Endothelial cell of umbilical vein (primary cell): Measurements from ENCODE around the gene TM4SF5. TPM values are rescaled to one million over a fixed set of nuclear protein-coding genes. Genes with fewer than 3 reads are reported as not detected.

Experiments
- BruUV-seq: library from RNA; stranded (reverse); fragments of 400-500 nt; replicated peaks from 2 replicates; lab custom pipeline; 2021; lab: Mats Ljungman, UMichigan
- CTCF ChIA-PET: fragments of 300-600, 350-600 bp; sonication (Branson Sonifier 250); formaldehyde crosslinking; loops from one replicate; lab custom pipeline; 2021; ENCODE audit warnings: antibody characterized with exemption, inconsistent platforms; lab: Charles Lee
- POLR2A ChIA-PET: fragments of 300-600, 350-600 bp; sonication (Branson Sonifier 250); formaldehyde crosslinking; loops from one replicate; lab custom pipeline; 2021; ENCODE audit warnings: antibody characterized with exemption, inconsistent platforms; lab: Charles Lee
- DNase-seq: peaks from one replicate; pipeline ENCODE4 v3.0.0-alpha.2; 2011; ENCODE audit warnings: low read depth, low spot score
- FAIRE-seq: peaks from 2 replicates; lab custom pipeline; 2011; peaks lifted over from hg19 to GRCh38; lab: Jason Lieb, UNC
- H2AFZ ChIP-seq: 2 replicates; pipeline ENCODE4 v1.6.0; 2012; ENCODE audit warnings: low read depth, low read length, control low read depth, inconsistent platforms
- H3K27ac ChIP-seq: 2 replicates; pipeline ENCODE4 v1.5.1; 2011; ENCODE audit warnings: low read depth, mild to moderate bottlenecking, control low read depth, low read length, moderate library complexity; ENCODE audit not compliant: insufficient read depth
- H3K27me3 ChIP-seq, 2 experiments: 2 replicates each; pipeline versions ENCODE4 v1.6.0 to v1.6.1; 2011; ENCODE audit warnings: low read length in 2 of 2, mixed read lengths in 1 of 2; ENCODE audit not compliant: control insufficient read depth in 2 of 2, insufficient read depth in 2 of 2
- H3K36me3 ChIP-seq, 2 experiments: 2 replicates in 1 of 2; 3 replicates in 1 of 2; pipeline ENCODE4 v1.5.1; 2011; ENCODE audit warnings: low read length in 2 of 2, mild to moderate bottlenecking in 1 of 2, moderate library complexity in 1 of 2; ENCODE audit not compliant: control insufficient read depth in 2 of 2, insufficient read depth in 2 of 2; ENCODE audit errors: extremely low read depth in 1 of 2
- H3K4me1 ChIP-seq: 3 replicates; pipeline ENCODE4 v1.5.1; 2011; ENCODE audit warnings: mild to moderate bottlenecking, low read length; ENCODE audit not compliant: control insufficient read depth, insufficient read depth; ENCODE audit errors: extremely low read depth
- H3K4me2 ChIP-seq: 2 replicates; pipeline ENCODE4 v1.6.1; 2011; ENCODE audit warnings: low read length, control low read depth, mixed read lengths; ENCODE audit not compliant: insufficient read depth
- H3K4me3 ChIP-seq, 3 experiments: fragments of 200-600 bp in 1 of 3; sonication (generic), shearing (Covaris generic) in 1 of 3; replicated peaks in 1 of 3; 2 replicates each; pipeline ENCODE4 v1.5.1; 2011 to 2016; ENCODE audit warnings: control low read depth in 3 of 3, low read length in 3 of 3, mild to moderate bottlenecking in 2 of 3, inconsistent platforms in 1 of 3, low read depth in 1 of 3, moderate library complexity in 1 of 3; ENCODE audit not compliant: insufficient read depth in 1 of 3
- H3K79me2 ChIP-seq: 2 replicates; pipeline ENCODE4 v1.6.0; 2012; ENCODE audit warnings: low read length, inconsistent platforms; ENCODE audit not compliant: control insufficient read depth, insufficient read depth
- H3K9ac ChIP-seq: replicated peaks from 2 replicates; pipeline ENCODE3; 2011; ENCODE audit warnings: low read length, control low read depth; ENCODE audit not compliant: insufficient read depth; ENCODE audit errors: extremely low read depth
- H3K9me1 ChIP-seq: replicated peaks from 3 replicates; pipeline ENCODE4 v1.6.0; 2011; ENCODE audit warnings: mild to moderate bottlenecking, low read length; ENCODE audit not compliant: control insufficient read depth, insufficient read depth; ENCODE audit errors: extremely low read depth
- H3K9me3 ChIP-seq: replicated peaks from 2 replicates; pipeline ENCODE4 v1.5.1; 2012; ENCODE audit warnings: low read length, inconsistent platforms; ENCODE audit not compliant: control insufficient read depth, insufficient read depth
- H4K20me1 ChIP-seq: replicated peaks from 2 replicates; pipeline ENCODE3; 2011; ENCODE audit warnings: mild to moderate bottlenecking, low read length; ENCODE audit not compliant: control insufficient read depth, insufficient read depth; ENCODE audit errors: extremely low read depth
- EZH2 ChIP-seq: IDR thresholded peaks from 2 replicates; pipeline ENCODE4 v1.6.1; 2012; ENCODE audit warnings: borderline replicate concordance, low read depth, mild to moderate bottlenecking, moderate library complexity, low read length, inconsistent platforms; ENCODE audit not compliant: severe bottlenecking
- FOS ChIP-seq: IDR thresholded peaks from 2 replicates; pipeline ENCODE4 v1.6.1; 2011; ENCODE audit warnings: mild to moderate bottlenecking, low read length, moderate library complexity, borderline replicate concordance; ENCODE audit not compliant: insufficient read depth
- GATA2 ChIP-seq: IDR thresholded peaks from 2 replicates; pipeline ENCODE4 v1.7.0; 2011; ENCODE audit warnings: low read depth, mild to moderate bottlenecking, moderate library complexity, mixed read lengths, low read length; ENCODE audit not compliant: insufficient read length, insufficient read depth
- JUN ChIP-seq: IDR thresholded peaks from 2 replicates; pipeline ENCODE4 v1.6.1; 2011; ENCODE audit warnings: borderline replicate concordance, low read depth; ENCODE audit not compliant: insufficient read length, insufficient read depth
- MAX ChIP-seq: IDR thresholded peaks from 2 replicates; pipeline ENCODE4 v1.6.1; 2011; ENCODE audit not compliant: insufficient read depth, insufficient read length
- MYC ChIP-seq: IDR thresholded peaks from one replicate; pipeline ENCODE4 v1.6.1; 2011; ENCODE audit warnings: mild to moderate bottlenecking, low read depth, low read length
- POLR2A ChIP-seq: IDR thresholded peaks from 2 replicates; pipeline ENCODE4 v1.6.1; 2012; ENCODE audit warnings: low read depth, mild to moderate bottlenecking, control low read depth, low read length
- POLR2AphosphoS5 ChIP-seq: IDR thresholded peaks from 2 replicates; pipeline ENCODE4 v1.6.1; 2012; ENCODE audit warnings: low read depth, mild to moderate bottlenecking, control low read depth, low read length, moderate library complexity; ENCODE audit not compliant: insufficient read depth
- dilution Hi-C: fragments of 300-500 bp; cut with MboI; formaldehyde crosslinking; loops from one replicate; pipeline ENCODE4 v1.15.0; 2019; ENCODE audit warnings: low sequenced_read_pairs; ENCODE audit not compliant: extremely low pct_ligation_motif_present
- intact Hi-C: fragments of 100-400 bp; cut with micrococcal nuclease; formaldehyde crosslinking; loops from one replicate; pipeline ENCODE4 v1.10.0; 2022
- polyA plus RNA-seq, 4 experiments: library from polyadenylated mRNA; depleted of rRNA in 3 of 4; stranded (reverse) in 3 of 4; unstranded in 1 of 4; fragments of >200 nt; gene quantifications; 2 replicates each; pipeline versions ENCODE4 v1.2.1 to v1.2.3, GENCODE V29; 2011 to 2012; ENCODE audit warnings: missing spikeins in 1 of 4
- total RNA-seq: library from RNA; stranded (reverse); gene quantifications from 2 replicates; pipeline ENCODE4 v1.2.3, GENCODE V29; 2021
- TF ChIP-seq, protein P1 (sequence below), 2 donors: IDR thresholded peaks; 1 replicate in 1 of 2; 2 replicates in 1 of 2; pipeline ENCODE4 v1.5.1; 2011; ENCODE audit warnings: low read length in 2 of 2, mild to moderate bottlenecking in 2 of 2, moderate library complexity in 2 of 2, control low read depth in 1 of 2, inconsistent platforms in 1 of 2, low read depth in 1 of 2; ENCODE audit not compliant: insufficient read depth in 1 of 2; ENCODE audit errors: extremely low read depth in 1 of 2

Gene TM4SF5
- total and polyA plus RNA-seq, 2 donors (not counting 3 experiments of a cell fraction or from before 2014, with no cell fraction given), result not detected

DNA sequence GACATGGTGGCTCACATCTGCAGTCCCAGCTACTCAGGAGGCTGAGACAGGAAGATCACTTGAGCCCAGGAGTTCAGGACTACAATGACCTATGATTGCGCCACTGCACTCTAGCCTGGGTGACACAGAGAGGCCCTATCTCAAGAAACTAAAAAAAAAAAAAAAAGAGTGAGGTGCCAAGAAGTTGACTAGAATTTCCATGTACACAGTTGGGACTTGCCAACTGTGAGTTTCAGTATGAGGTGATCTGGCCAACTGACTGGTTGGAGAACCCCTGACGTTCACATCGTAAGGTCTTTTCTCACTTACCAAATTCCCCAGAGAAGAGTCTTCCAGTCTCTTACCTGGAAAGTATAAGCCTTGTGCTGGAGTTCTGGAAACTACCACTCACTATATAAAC, 43.6 kb upstream of the TM4SF5 start:
- no peaks in the 10 kb centered on the region for H3K79me2 ChIP-seq
- no TSS peak for BruUV-seq
- no peak overlapping the region for H3K27ac ChIP-seq
- H2AFZ ChIP-seq, result no peak overlapping the region
- no peak for FAIRE-seq
- no peak for DNase-seq
- H3K9me1 ChIP-seq, result no peaks in the 10 kb centered on the region
- no peak overlapping the region for H3K4me3 ChIP-seq
- TF ChIP-seq MAX (no peak), POLR2AphosphoS5 (no peak), MYC (no peak), JUN (no peak), FOS (no peak), GATA2 (no peak), EZH2 (no peak), POLR2A (no peak)
- ChIA-PET CTCF (no interaction called here), POLR2A (no interaction called here)
- no peak overlapping the region for H3K9ac ChIP-seq
- H4K20me1 ChIP-seq, result no peaks in the 10 kb centered on the region
- H3K36me3 ChIP-seq, result no peaks in the 10 kb centered on the region
- H3K4me1 ChIP-seq, result peaks cover 2% of the 10 kb centered on the region
- dilution Hi-C loops (no loop called here), intact Hi-C loops (no loop called here)
- no peaks in the 10 kb centered on the region for H3K9me3 ChIP-seq
- H3K27me3 ChIP-seq, result peaks cover 0 to 1% of the 10 kb centered on the region in 2 experiments
- no peak overlapping the region for H3K4me2 ChIP-seq

DNA sequence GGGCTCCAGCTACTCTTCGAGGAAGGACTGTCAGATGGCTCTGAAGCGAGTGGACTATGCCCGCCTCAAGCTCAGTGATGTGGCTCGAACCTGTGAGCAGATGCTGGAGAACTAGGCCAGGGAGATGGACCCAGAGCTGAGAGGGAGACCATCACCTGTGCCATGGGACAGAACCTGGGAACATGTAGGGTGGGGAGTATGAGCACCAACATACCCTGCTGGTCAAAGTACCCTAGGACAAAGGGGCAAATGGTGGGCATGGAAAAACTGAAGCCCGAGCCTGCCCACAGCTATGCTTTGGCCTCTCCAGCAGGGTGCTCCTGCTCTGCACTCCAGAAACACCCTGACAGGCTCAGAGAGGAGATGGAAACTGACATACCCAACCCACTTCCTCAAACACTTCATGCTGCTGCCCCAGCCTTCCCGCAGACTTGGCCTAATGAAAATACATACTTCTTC, 38.6 kb upstream of the TM4SF5 start:
- Histone ChIP-seq H3K36me3 (no peaks in the 10 kb centered on the region), H3K27ac (no peak overlapping the region), H3K9me1 (no peaks in the 10 kb centered on the region), H3K4me3 (no peak overlapping the region), H3K79me2 (no peaks in the 10 kb centered on the region), H3K9me3 (no peaks in the 10 kb centered on the region), H3K4me2 (no peak overlapping the region), H4K20me1 (no peaks in the 10 kb centered on the region), H3K4me1 (peaks cover 8% of the 10 kb centered on the region), H3K9ac (no peak overlapping the region), H2AFZ (no peak overlapping the region), H3K27me3 (peaks cover under 1 to 1% of the 10 kb centered on the region in 2 experiments)
- dilution Hi-C loops, result no loop called here
- POLR2A ChIA-PET, result no interaction called here
- BruUV-seq, result no TSS peak
- CTCF ChIA-PET, result interaction anchor here (0.8 to 2.8 kb wide), 3 partner anchors 23 to 171 kb away, joined by 5 to 24 read pairs (median 6); partner anchors contain the start of genes ARRB2 and CHRNE
- TF ChIP-seq MYC (no peak), GATA2 (no peak), EZH2 (no peak), POLR2AphosphoS5 (no peak), JUN (no peak), MAX (no peak), FOS (no peak), POLR2A (no peak)
- TF ChIP-seq, protein P1, sequence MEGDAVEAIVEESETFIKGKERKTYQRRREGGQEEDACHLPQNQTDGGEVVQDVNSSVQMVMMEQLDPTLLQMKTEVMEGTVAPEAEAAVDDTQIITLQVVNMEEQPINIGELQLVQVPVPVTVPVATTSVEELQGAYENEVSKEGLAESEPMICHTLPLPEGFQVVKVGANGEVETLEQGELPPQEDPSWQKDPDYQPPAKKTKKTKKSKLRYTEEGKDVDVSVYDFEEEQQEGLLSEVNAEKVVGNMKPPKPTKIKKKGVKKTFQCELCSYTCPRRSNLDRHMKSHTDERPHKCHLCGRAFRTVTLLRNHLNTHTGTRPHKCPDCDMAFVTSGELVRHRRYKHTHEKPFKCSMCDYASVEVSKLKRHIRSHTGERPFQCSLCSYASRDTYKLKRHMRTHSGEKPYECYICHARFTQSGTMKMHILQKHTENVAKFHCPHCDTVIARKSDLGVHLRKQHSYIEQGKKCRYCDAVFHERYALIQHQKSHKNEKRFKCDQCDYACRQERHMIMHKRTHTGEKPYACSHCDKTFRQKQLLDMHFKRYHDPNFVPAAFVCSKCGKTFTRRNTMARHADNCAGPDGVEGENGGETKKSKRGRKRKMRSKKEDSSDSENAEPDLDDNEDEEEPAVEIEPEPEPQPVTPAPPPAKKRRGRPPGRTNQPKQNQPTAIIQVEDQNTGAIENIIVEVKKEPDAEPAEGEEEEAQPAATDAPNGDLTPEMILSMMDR (IDR thresholded peaks at IDR 0.05; ENCODE audit: extremely low read depth in 1 of 2, insufficient read depth in 1 of 2, low read depth in 1 of 2, low read length in 2 of 2), result no peak
- FAIRE-seq (no peak), DNase-seq (no peak)
- intact Hi-C loops, result loop anchor here (5.0 kb wide), 1 partner anchor 169 kb away; the partner anchor contains the start of gene CHRNE
